ENCODE results near the gene IL1RAPL2.

DNA sequence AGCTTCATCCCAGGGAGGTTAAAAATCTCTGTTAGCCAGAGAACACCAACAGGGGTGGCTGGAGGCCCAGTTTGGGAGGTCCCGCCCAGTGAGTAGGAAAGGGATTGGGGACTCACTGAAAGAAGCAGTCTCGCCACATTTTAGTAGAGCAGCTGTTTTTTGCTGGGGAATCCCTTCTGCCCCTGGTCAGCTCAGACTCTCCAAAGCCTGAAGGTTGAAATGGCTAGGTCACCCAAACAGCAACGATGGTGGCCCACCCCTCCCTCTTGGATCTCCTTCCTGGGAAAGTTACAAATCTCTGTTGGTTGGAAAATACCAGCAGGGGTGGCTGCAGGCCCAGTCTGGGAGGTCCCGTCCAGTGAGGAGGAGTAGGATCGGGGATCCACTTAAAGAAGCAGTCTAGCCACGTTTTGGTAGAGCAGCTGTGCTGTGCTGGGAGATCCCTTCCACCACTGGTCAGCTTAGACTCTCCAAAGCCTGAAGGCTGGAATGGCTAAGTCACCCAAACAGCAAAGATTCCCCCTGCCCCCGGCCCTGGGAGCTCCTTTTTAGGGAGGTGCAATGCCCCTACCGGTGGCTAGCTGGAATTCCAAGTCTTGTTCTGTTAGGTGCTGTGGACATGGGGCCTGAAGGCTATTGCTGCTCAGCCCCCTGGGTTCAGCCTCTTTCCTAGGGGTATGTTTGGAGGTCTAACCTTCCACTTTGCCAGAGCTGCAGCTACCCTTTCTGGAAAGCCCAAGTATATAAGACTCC, 694.5 kb downstream of the IL1RAPL2 start:
- no peak for TF ChIP-seq ZNF24 (IDR thresholded peaks at IDR 0.05)
- TF ChIP-seq, protein P1, sequence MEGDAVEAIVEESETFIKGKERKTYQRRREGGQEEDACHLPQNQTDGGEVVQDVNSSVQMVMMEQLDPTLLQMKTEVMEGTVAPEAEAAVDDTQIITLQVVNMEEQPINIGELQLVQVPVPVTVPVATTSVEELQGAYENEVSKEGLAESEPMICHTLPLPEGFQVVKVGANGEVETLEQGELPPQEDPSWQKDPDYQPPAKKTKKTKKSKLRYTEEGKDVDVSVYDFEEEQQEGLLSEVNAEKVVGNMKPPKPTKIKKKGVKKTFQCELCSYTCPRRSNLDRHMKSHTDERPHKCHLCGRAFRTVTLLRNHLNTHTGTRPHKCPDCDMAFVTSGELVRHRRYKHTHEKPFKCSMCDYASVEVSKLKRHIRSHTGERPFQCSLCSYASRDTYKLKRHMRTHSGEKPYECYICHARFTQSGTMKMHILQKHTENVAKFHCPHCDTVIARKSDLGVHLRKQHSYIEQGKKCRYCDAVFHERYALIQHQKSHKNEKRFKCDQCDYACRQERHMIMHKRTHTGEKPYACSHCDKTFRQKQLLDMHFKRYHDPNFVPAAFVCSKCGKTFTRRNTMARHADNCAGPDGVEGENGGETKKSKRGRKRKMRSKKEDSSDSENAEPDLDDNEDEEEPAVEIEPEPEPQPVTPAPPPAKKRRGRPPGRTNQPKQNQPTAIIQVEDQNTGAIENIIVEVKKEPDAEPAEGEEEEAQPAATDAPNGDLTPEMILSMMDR (IDR thresholded peaks at IDR 0.05 in 2 of 3, conservative IDR thresholded peaks at IDR 0.05 in 1 of 3; ENCODE audit: control insufficient read depth in 2 of 3, extremely low read depth in 1 of 3, insufficient read depth in 1 of 3, low read depth in 3 of 3, low read length in 3 of 3) = no peak
- no peak for TF ChIP-seq POLR2A (IDR thresholded peaks at IDR 0.05; ENCODE audit: low read depth, low read length)
- TF ChIP-seq JUND (IDR thresholded peaks at IDR 0.05; ENCODE audit: low read depth, low read length) = no peak
